Trophoblast cell (in vitro differentiated cells and primary cell): ENCODE measurements around the gene NRXN3.

ENCODE experiments used
- DNase-seq, 2 donors: peaks; one replicate each; pipeline ENCODE4 v3.0.0-alpha.2; 2016
- H2AFZ ChIP-seq: 2 replicates; pipeline ENCODE4 v1.6.1; 2013; ENCODE audit warnings: low read length, moderate library complexity, mild to moderate bottlenecking; ENCODE audit not compliant: insufficient read depth, poor library complexity
- H2AK5ac ChIP-seq: 2 replicates; pipeline ENCODE4 v1.6.1; 2013; ENCODE audit warnings: mild to moderate bottlenecking, low read length
- H2BK120ac ChIP-seq: 2 replicates; pipeline ENCODE4 v1.6.1; 2013; ENCODE audit warnings: low read length, mild to moderate bottlenecking, moderate library complexity; ENCODE audit not compliant: insufficient read depth, poor library complexity
- H2BK12ac ChIP-seq: 2 replicates; pipeline ENCODE4 v1.6.1; 2013; ENCODE audit warnings: mild to moderate bottlenecking, low read length, moderate library complexity
- H2BK5ac ChIP-seq: 2 replicates; pipeline ENCODE4 v1.6.1; 2013; ENCODE audit warnings: low read length, low read depth, moderate library complexity, mild to moderate bottlenecking; ENCODE audit not compliant: poor library complexity
- H3K14ac ChIP-seq: 2 replicates; pipeline ENCODE4 v1.6.1; 2013; ENCODE audit warnings: mild to moderate bottlenecking, low read length
- H3K18ac ChIP-seq: 2 replicates; pipeline ENCODE4 v1.6.1; 2013; ENCODE audit warnings: mild to moderate bottlenecking, low read length
- H3K23ac ChIP-seq: 2 replicates; pipeline ENCODE4 v1.6.1; 2013; ENCODE audit warnings: low read length
- H3K27ac ChIP-seq: 2 replicates; pipeline ENCODE4 v1.5.1; 2013; ENCODE audit warnings: low read depth, mild to moderate bottlenecking, inconsistent platforms, low read length, moderate library complexity
- H3K27me3 ChIP-seq: 2 replicates; pipeline ENCODE4 v1.6.1; 2013; ENCODE audit warnings: inconsistent platforms, mild to moderate bottlenecking, low read length, moderate library complexity; ENCODE audit not compliant: insufficient read depth
- H3K36me3 ChIP-seq, 2 experiments: 1 replicate in 1 of 2; 2 replicates in 1 of 2; pipeline ENCODE4 v1.6.1; 2013; ENCODE audit warnings: low read length in 2 of 2, mild to moderate bottlenecking in 2 of 2, moderate library complexity in 1 of 2; ENCODE audit not compliant: insufficient read depth in 2 of 2, control insufficient read depth in 1 of 2
- H3K4ac ChIP-seq: 2 replicates; pipeline ENCODE4 v1.6.1; 2013; ENCODE audit warnings: low read depth, mild to moderate bottlenecking, low read length, moderate library complexity
- H3K4me1 ChIP-seq, 2 experiments: 1 replicate in 1 of 2; 2 replicates in 1 of 2; pipeline ENCODE4 v1.6.1; 2013; ENCODE audit warnings: low read length in 2 of 2, mild to moderate bottlenecking in 2 of 2, moderate library complexity in 1 of 2; ENCODE audit not compliant: insufficient read depth in 2 of 2, control insufficient read depth in 1 of 2
- H3K4me2 ChIP-seq: 2 replicates; pipeline ENCODE4 v1.6.1; 2013; ENCODE audit warnings: inconsistent platforms, mild to moderate bottlenecking, low read length, moderate library complexity
- H3K4me3 ChIP-seq: 2 replicates; pipeline ENCODE4 v1.5.1; 2013; ENCODE audit warnings: mild to moderate bottlenecking, low read depth, low read length, inconsistent platforms
- H3K79me1 ChIP-seq: one replicate; pipeline ENCODE4 v1.6.1; 2013; ENCODE audit warnings: low read length
- H3K79me2 ChIP-seq: 2 replicates; pipeline ENCODE4 v1.6.1; 2013; ENCODE audit warnings: low read length, mild to moderate bottlenecking; ENCODE audit not compliant: control insufficient read depth, insufficient read depth, poor library complexity
- H3K9ac ChIP-seq: 2 replicates; pipeline ENCODE4 v1.6.1; 2013; ENCODE audit warnings: mild to moderate bottlenecking, low read length
- H3K9me3 ChIP-seq: 2 replicates; pipeline ENCODE4 v1.6.1; 2013; ENCODE audit warnings: low read depth, mild to moderate bottlenecking, control low read depth, inconsistent platforms, low read length; ENCODE audit not compliant: insufficient read depth
- H4K12ac ChIP-seq: 2 replicates; pipeline ENCODE4 v1.6.1; 2013; ENCODE audit warnings: low read depth, mild to moderate bottlenecking, low read length, moderate library complexity
- H4K8ac ChIP-seq: 2 replicates; pipeline ENCODE4 v1.6.1; 2013; ENCODE audit warnings: low read depth, mild to moderate bottlenecking, low read length, moderate library complexity
- H4K91ac ChIP-seq: one replicate; pipeline ENCODE4 v1.6.1; 2013; ENCODE audit warnings: low read depth, mild to moderate bottlenecking, low read length, moderate library complexity
- WGBS: extraction: QIAGEN DNeasy Blood & Tissue Kit; methylation state at CpG from one replicate; pipeline ENCODE4 v1.1.7; 2013; ENCODE audit warnings: missing lambda C conversion rate; ENCODE audit not compliant: insufficient read length, insufficient coverage; ENCODE audit errors: extremely low coverage; 5-methylcytosine and 5-hydroxymethylcytosine counted together

The NRXN3 gene

GRCh38 chr14:78220273-78220672, 50.1 kb downstream of the NRXN3 start:
- Histone ChIP-seq H3K4me3 (no peak overlapping the region), H3K4me2 (no peak overlapping the region), H3K79me2 (no peaks in the 10 kb centered on the region), H3K79me1 (no peaks in the 10 kb centered on the region), H2AFZ (no peak overlapping the region), H2BK5ac (no peak overlapping the region), H2AK5ac (no peak overlapping the region), H3K36me3 (no peaks in the 10 kb centered on the region), H3K27ac (no peak overlapping the region), H4K12ac (no peak overlapping the region), H3K23ac (no peak overlapping the region), H3K9me3 (no peaks in the 10 kb centered on the region), H3K27me3 (no peaks in the 10 kb centered on the region), H3K4me1 (no peaks in the 10 kb centered on the region), H2BK12ac (no peak overlapping the region), H3K18ac (no peak overlapping the region), H3K4ac (no peak overlapping the region), H3K14ac (no peak overlapping the region), H3K9ac (no peak overlapping the region), H4K91ac (no peak overlapping the region), H2BK120ac (no peak overlapping the region), H4K8ac (no peak overlapping the region)
- DNase-seq: no peak
- WGBS: 100% methylated on average over 1 of the region's 5 CpGs

GRCh38 chr14:78222746-78223145, 52.6 kb downstream of the NRXN3 start:
- H4K12ac ChIP-seq: no peak overlapping the region
- H3K4ac ChIP-seq: no peak overlapping the region
- no peak overlapping the region for H3K23ac ChIP-seq
- H3K4me2 ChIP-seq: no peak overlapping the region
- no peaks in the 10 kb centered on the region for H3K36me3 ChIP-seq
- H3K79me2 ChIP-seq: no peaks in the 10 kb centered on the region
- no peaks in the 10 kb centered on the region for H3K9me3 ChIP-seq
- H4K91ac ChIP-seq: no peak overlapping the region
- H3K27me3 ChIP-seq: no peaks in the 10 kb centered on the region
- H3K18ac ChIP-seq: no peak overlapping the region
- no peak overlapping the region for H2BK5ac ChIP-seq
- no peak overlapping the region for H3K4me3 ChIP-seq
- H2BK120ac ChIP-seq: no peak overlapping the region
- H3K27ac ChIP-seq: no peak overlapping the region
- H3K9ac ChIP-seq: no peak overlapping the region
- no peaks in the 10 kb centered on the region for H3K4me1 ChIP-seq
- H4K8ac ChIP-seq: no peak overlapping the region
- no peak for DNase-seq
- H2AFZ ChIP-seq: no peak overlapping the region
- H2BK12ac ChIP-seq: no peak overlapping the region
- no peaks in the 10 kb centered on the region for H3K79me1 ChIP-seq
- no peak overlapping the region for H2AK5ac ChIP-seq
- no peak overlapping the region for H3K14ac ChIP-seq

- no peak overlapping the region for H2AFZ ChIP-seq
- H3K4me2 ChIP-seq: no peak overlapping the region
- no peak overlapping the region for H3K4ac ChIP-seq
- no peak for DNase-seq
- no peaks in the 10 kb centered on the region for H3K36me3 ChIP-seq
- H3K9ac ChIP-seq: no peak overlapping the region
- no peaks in the 10 kb centered on the region for H3K79me2 ChIP-seq
- H3K18ac ChIP-seq: no peak overlapping the region
- H4K91ac ChIP-seq: no peak overlapping the region
- H3K4me3 ChIP-seq: no peak overlapping the region
- no CpG with 5 or more reads among the region's 14 CpGs for WGBS
- no peaks in the 10 kb centered on the region for H3K4me1 ChIP-seq
- no peak overlapping the region for H3K27ac ChIP-seq
- no peak overlapping the region for H3K14ac ChIP-seq
- H3K23ac ChIP-seq: no peak overlapping the region
- no peaks in the 10 kb centered on the region for H3K9me3 ChIP-seq
- H2BK12ac ChIP-seq: no peak overlapping the region
- no peaks in the 10 kb centered on the region for H3K79me1 ChIP-seq
- no peak overlapping the region for H2AK5ac ChIP-seq
- no peak overlapping the region for H4K12ac ChIP-seq
- H2BK5ac ChIP-seq: no peak overlapping the region
- no peak overlapping the region for H4K8ac ChIP-seq
- no peak overlapping the region for H2BK120ac ChIP-seq
- no peaks in the 10 kb centered on the region for H3K27me3 ChIP-seq
Measured at GRCh38 chr14:78227248-78228077, 57.3 kb downstream of the NRXN3 start.

- Histone ChIP-seq H4K12ac (no peak overlapping the region), H2BK5ac (no peak overlapping the region), H3K4ac (no peak overlapping the region), H2AK5ac (no peak overlapping the region), H3K4me3 (no peak overlapping the region), H3K79me1 (no peaks in the 10 kb centered on the region), H2BK12ac (no peak overlapping the region), H3K14ac (no peak overlapping the region), H4K8ac (no peak overlapping the region), H3K36me3 (no peaks in the 10 kb centered on the region), H3K27me3 (no peaks in the 10 kb centered on the region), H3K27ac (no peak overlapping the region), H3K18ac (no peak overlapping the region), H3K4me1 (no peaks in the 10 kb centered on the region), H2AFZ (no peak overlapping the region), H2BK120ac (no peak overlapping the region), H3K23ac (no peak overlapping the region), H3K9ac (no peak overlapping the region), H4K91ac (no peak overlapping the region), H3K4me2 (no peak overlapping the region), H3K9me3 (no peaks in the 10 kb centered on the region), H3K79me2 (no peaks in the 10 kb centered on the region)
- WGBS: no CpG with 5 or more reads among the region's 3 CpGs
- DNase-seq: no peak
Measured at GRCh38 chr14:78228702-78229327, 58.6 kb downstream of the NRXN3 start.
